GM23338 (cell line): ENCODE data around the gene MYO5A. TPM values are rescaled to one million over a fixed set of nuclear protein-coding genes. Genes with fewer than 3 reads are reported as not detected.

Experiments
- ATAC-seq: fragments of 200-7000 bp; cut with Tn5 transposase; 3 replicates; pipeline ENCODE4 v1.9.1; 2020
- DNase-seq: peaks from one replicate; pipeline ENCODE4 v3.0.0-alpha.2; 2015; ENCODE audit warnings: low spot score
- H2AFZ ChIP-seq: fragments of 200-600 bp; sonication (generic); 2 replicates; pipeline ENCODE4 v1.8.0; 2016; ENCODE audit warnings: antibody characterized with exemption, mild to moderate bottlenecking, moderate library complexity
- H3F3A ChIP-seq: fragments of 200-600 bp; sonication (generic); replicated peaks from 2 replicates; pipeline ENCODE4 v1.8.0; 2017; ENCODE audit warnings: antibody characterized with exemption, mixed run types, low read depth
- H3K27ac ChIP-seq: fragments of 200-600 bp; sonication (generic); 2 replicates; pipeline ENCODE4 v1.6.1; 2016; ENCODE audit warnings: low read depth
- H3K27me3 ChIP-seq: fragments of 200-600 bp; sonication (generic); 2 replicates; pipeline ENCODE4 v1.8.0; 2016; ENCODE audit warnings: mild to moderate bottlenecking, mixed run types, moderate library complexity; ENCODE audit not compliant: insufficient read depth
- H3K36me3 ChIP-seq: fragments of 200-600 bp; sonication (generic); 2 replicates; pipeline ENCODE4 v1.8.0; 2016; ENCODE audit warnings: mild to moderate bottlenecking; ENCODE audit not compliant: insufficient read depth
- H3K4me1 ChIP-seq: fragments of 200-600 bp; sonication (generic); 2 replicates; pipeline ENCODE4 v1.8.0; 2016; ENCODE audit warnings: mild to moderate bottlenecking, moderate library complexity; ENCODE audit not compliant: insufficient read depth
- H3K4me2 ChIP-seq: fragments of 200-600 bp; sonication (generic); 2 replicates; pipeline ENCODE4 v1.7.1; 2017; ENCODE audit warnings: mixed run types
- H3K4me3 ChIP-seq: fragments of 200-600 bp; sonication (generic); 2 replicates; pipeline ENCODE4 v1.6.1; 2016; ENCODE audit warnings: mixed run types
- H3K79me2 ChIP-seq: fragments of 200-600 bp; sonication (generic); replicated peaks from 2 replicates; pipeline ENCODE4 v1.8.0; 2017; ENCODE audit warnings: mild to moderate bottlenecking; ENCODE audit not compliant: insufficient read depth
- H3K9me2 ChIP-seq: fragments of 200-600 bp; sonication (generic); 2 replicates; pipeline ENCODE4 v1.8.0; 2017; ENCODE audit not compliant: insufficient read depth
- H4K20me1 ChIP-seq: fragments of 200-600 bp; sonication (generic); replicated peaks from 2 replicates; pipeline ENCODE4 v1.8.0; 2017; ENCODE audit warnings: mild to moderate bottlenecking; ENCODE audit not compliant: insufficient read depth
- H3K27ac Mint-ChIP-seq: 2 replicates; pipeline ENCODE4 v1.8.0; 2020; ENCODE audit warnings: inconsistent platforms, mild to moderate bottlenecking, moderate library complexity, mixed read lengths
- H3K27me3 Mint-ChIP-seq: 3 replicates; pipeline ENCODE4 v1.8.0; 2022; ENCODE audit warnings: low read depth, mild to moderate bottlenecking, moderate library complexity, mixed read lengths, inconsistent platforms; ENCODE audit not compliant: insufficient read depth, poor library complexity
- H3K36me3 Mint-ChIP-seq: 3 replicates; pipeline ENCODE4 v1.8.0; 2021; ENCODE audit warnings: low read depth, mild to moderate bottlenecking, inconsistent platforms, moderate library complexity, mixed read lengths
- H3K4me1 Mint-ChIP-seq: 3 replicates; pipeline ENCODE4 v1.8.0; 2020; ENCODE audit warnings: mild to moderate bottlenecking, inconsistent platforms, mixed read lengths
- H3K4me3 Mint-ChIP-seq: 3 replicates; pipeline ENCODE4 v1.8.0; 2021; ENCODE audit warnings: moderate library complexity, mild to moderate bottlenecking, inconsistent platforms, mixed read lengths
- H3K9me3 Mint-ChIP-seq: 3 replicates; pipeline ENCODE4 v1.8.0; 2020; ENCODE audit warnings: moderate library complexity, mild to moderate bottlenecking, inconsistent platforms, mixed read lengths
- CREB1 ChIP-seq: fragments of 250-450 bp; sonication (Bioruptor Pico); IDR thresholded peaks from 2 replicates; pipeline ENCODE4 v1.5.0; 2020; ENCODE audit warnings: low read depth, mild to moderate bottlenecking, moderate library complexity
- CTCF ChIP-seq, 2 experiments: fragments of 200-600 bp in 1 of 2; sonication (generic) in 1 of 2; conservative IDR thresholded peaks; 2 replicates each; pipeline versions ENCODE4 v1.5.1 to v1.6.1; 2016 to 2017; ENCODE audit warnings: antibody characterized with exemption in 2 of 2, low read depth in 2 of 2, mild to moderate bottlenecking in 2 of 2, moderate library complexity in 1 of 2
- ETS1 ChIP-seq: IDR thresholded peaks from 2 replicates; pipeline ENCODE4 v1.6.1; 2016; ENCODE audit warnings: antibody characterized with exemption
- EZH2 ChIP-seq: fragments of 200-600 bp; sonication (generic); IDR thresholded peaks from one replicate; pipeline ENCODE4 v1.8.0; 2017; ENCODE audit warnings: antibody characterized with exemption, mild to moderate bottlenecking, low read depth; ENCODE audit not compliant: unreplicated experiment
- EZH2phosphoT487 ChIP-seq: fragments of 200-600 bp; sonication (generic); IDR thresholded peaks from one replicate; pipeline ENCODE4 v1.8.1; 2018; ENCODE audit warnings: antibody characterized with exemption; ENCODE audit not compliant: unreplicated experiment
- JUNB ChIP-seq: IDR thresholded peaks from one replicate; pipeline ENCODE4 v1.6.1; 2016; ENCODE audit warnings: antibody characterized with exemption; ENCODE audit not compliant: unreplicated experiment
- NANOG ChIP-seq: IDR thresholded peaks from 2 replicates; pipeline ENCODE4 v1.6.1; 2016; ENCODE audit warnings: antibody characterized with exemption, borderline replicate concordance
- POLR2AphosphoS5 ChIP-seq: IDR thresholded peaks from 2 replicates; pipeline ENCODE4 v1.6.1; 2016; ENCODE audit warnings: antibody characterized with exemption, low read depth
- REST ChIP-seq: IDR thresholded peaks from one replicate; pipeline ENCODE4 v1.6.1; 2018; ENCODE audit warnings: antibody characterized with exemption; ENCODE audit not compliant: unreplicated experiment
- STAT1 ChIP-seq: IDR thresholded peaks from one replicate; pipeline ENCODE4 v1.6.1; 2016; ENCODE audit warnings: antibody characterized with exemption; ENCODE audit not compliant: unreplicated experiment
- ZNF114 ChIP-seq: fragments of 250-450 bp; sonication (Bioruptor Pico); IDR thresholded peaks from 2 replicates; pipeline ENCODE4 v1.5.0; 2020; ENCODE audit warnings: mild to moderate bottlenecking, moderate library complexity
- ZNF331 ChIP-seq: fragments of 250-450 bp; sonication (Bioruptor Pico); IDR thresholded peaks from 2 replicates; pipeline ENCODE4 v1.5.0; 2020; ENCODE audit warnings: low read depth, mild to moderate bottlenecking, moderate library complexity
- polyA plus RNA-seq: library from polyadenylated mRNA; unstranded; fragments of >200 nt; fragmentation: Nextera tagmentation; extraction: Ambion mirVana; gene quantifications from 2 replicates; pipeline ENCODE4 v1.2.1, GENCODE V29; 2016
- total RNA-seq: library from RNA; depleted of rRNA; stranded (reverse); fragments of >200 nt; shearing (Covaris generic); gene quantifications from 2 replicates; pipeline ENCODE4 v1.2.3, GENCODE V29; 2014

Gene MYO5A
- total and polyA plus RNA-seq, 2 experiments from 2014 or later: 5.7 to 31.8 TPM

GRCh38 chr15:52317022-52317421, 211.7 kb downstream of the MYO5A start (continued):
- no peak for TF ChIP-seq EZH2
- no peak for TF ChIP-seq REST
- no peak for TF ChIP-seq NANOG
- no peak for TF ChIP-seq ETS1
- no peak for TF ChIP-seq POLR2AphosphoS5
- no peak for TF ChIP-seq EZH2phosphoT487

- no peaks in the 10 kb centered on the region for H4K20me1 ChIP-seq
- no peaks in the 10 kb centered on the region for H3K9me3 Mint-ChIP-seq
- no peaks in the 10 kb centered on the region; the same call in 2 of the 3 replicates for H3K36me3 Mint-ChIP-seq
- H3K27me3 ChIP-seq: no peaks in the 10 kb centered on the region
- H2AFZ ChIP-seq: no peak overlapping the region
- H3K4me3 ChIP-seq: no peak overlapping the region
- H3K27ac ChIP-seq: no peak overlapping the region
- ATAC-seq (no peak), DNase-seq (no peak)
- H3K4me2 ChIP-seq: no peak overlapping the region
- no peaks in the 10 kb centered on the region for H3K4me1 Mint-ChIP-seq
- no peak overlapping the region for H3K4me3 Mint-ChIP-seq
- H3K27ac Mint-ChIP-seq: no peak overlapping the region
- no peaks in the 10 kb centered on the region for H3K4me1 ChIP-seq
- H3K79me2 ChIP-seq: no peaks in the 10 kb centered on the region
- no peaks in the 10 kb centered on the region for H3K9me2 ChIP-seq
- no peaks in the 10 kb centered on the region for H3K27me3 Mint-ChIP-seq
- no peaks in the 10 kb centered on the region for H3K36me3 ChIP-seq
- H3F3A ChIP-seq: no peaks in the 10 kb centered on the region
- no peak for TF ChIP-seq CREB1 (CRISPR knock-in tag)
- no peak for TF ChIP-seq POLR2AphosphoS5
- TF ChIP-seq ZNF331 (CRISPR knock-in tag): no peak
- no peak for TF ChIP-seq CTCF (conservative IDR thresholded peaks at IDR 0.05; ENCODE audit: low read depth in 2 of 2)
- TF ChIP-seq ZNF114: no peak
- TF ChIP-seq EZH2phosphoT487: no peak
- no peak for TF ChIP-seq STAT1
- TF ChIP-seq EZH2: no peak
- TF ChIP-seq JUNB: no peak
- TF ChIP-seq REST: no peak
Observed at GRCh38 chr15:52309154-52309548, 219.5 kb downstream of the MYO5A start.
